NCI-H2196 treated with DMSO at 0.1 percent for 48 hours (cell line): ENCODE measurements around the gene CLCN1.

Source experiments
- DNase-seq: peaks from one replicate; lab custom pipeline; 2025; ENCODE audit not compliant: unreplicated experiment; lab: John Stamatoyannopoulos, UW

CLCN1 gene

GRCh38 chr7:143362131-143363015, 46.5 kb downstream of the CLCN1 start, which contains the start of gene FAM131B:
Gene FAM131B, minus strand, starts transcription at chr7:143362713. Its CDS starts 110 bp downstream, at chr7:143362603.
- no peak for DNase-seq

- DNase-seq, result no peak
Measured at GRCh38 chr7:143363016-143363937, 47.4 kb downstream of the CLCN1 start.

- DNase-seq, result peak; percentile 61
Measured at GRCh38 chr7:143367972-143368371, 52.1 kb downstream of the CLCN1 start.

- DNase-seq, result no peak
Measured at GRCh38 chr7:143368387-143368786, 52.5 kb downstream of the CLCN1 start.

GRCh38 chr7:143369678-143370651, 54.1 kb downstream of the CLCN1 start:
- DNase-seq, result no peak

- peak; percentile 75 for DNase-seq
Measured at GRCh38 chr7:143372070-143372469, 56.2 kb downstream of the CLCN1 start.

GRCh38 chr7:143373255-143373794, 57.4 kb downstream of the CLCN1 start:
- no peak for DNase-seq

- no peak for DNase-seq
Measured at GRCh38 chr7:143374561-143374960, 58.6 kb downstream of the CLCN1 start.

GRCh38 chr7:143375298-143376034, 59.6 kb downstream of the CLCN1 start:
- DNase-seq, result no peak

- DNase-seq, result no peak
Measured at GRCh38 chr7:143376396-143376795, 60.5 kb downstream of the CLCN1 start.

GRCh38 chr7:143379611-143380259, 63.8 kb downstream of the CLCN1 start:
- DNase-seq, result no peak

- peak; percentile 37 for DNase-seq
Measured at GRCh38 chr7:143380260-143380645, 64.3 kb downstream of the CLCN1 start.

GRCh38 chr7:143380646-143381426, 64.9 kb downstream of the CLCN1 start, which contains the start of gene ZYX:
Gene ZYX, plus strand, starts transcription at chr7:143381345. Its CDS starts 227 bp downstream, at chr7:143381572.
- peak; percentile 74 for DNase-seq

- DNase-seq, result no peak
Measured at GRCh38 chr7:143381427-143382125, 65.7 kb downstream of the CLCN1 start.

- no peak for DNase-seq
Measured at GRCh38 chr7:143382126-143382790, 66.3 kb downstream of the CLCN1 start.

- no peak for DNase-seq
Measured at GRCh38 chr7:143382791-143383641, 67.1 kb downstream of the CLCN1 start.
